BJ (cell line): ENCODE data around the gene ATF5. TPM values are rescaled to one million over a fixed set of nuclear protein-coding genes. Genes with fewer than 3 reads are reported as not detected.

Source experiments
- CTCF ChIA-PET: fragments of 350-600 bp; formaldehyde crosslinking; extraction: SDS; loops from one replicate; lab custom pipeline; 2021; ENCODE audit warnings: antibody characterized with exemption, inconsistent platforms; lab: Yijun Ruan, JAX
- POLR2A ChIA-PET: fragments of 300-600 bp; sonication (Branson Sonifier 250); formaldehyde crosslinking; extraction: SDS; loops from one replicate; lab custom pipeline; 2021; ENCODE audit warnings: antibody characterized with exemption; lab: Charles Lee
- DNase-seq: peaks from one replicate; pipeline ENCODE4 v3.0.0-alpha.2; 2011; ENCODE audit warnings: low read depth
- H3K27me3 ChIP-seq: 2 replicates; pipeline ENCODE4 v1.6.0; 2011; ENCODE audit warnings: low read length; ENCODE audit not compliant: control insufficient read depth, insufficient read depth
- H3K36me3 ChIP-seq: 2 replicates; pipeline ENCODE4 v1.5.1; 2011; ENCODE audit warnings: low read length; ENCODE audit not compliant: control insufficient read depth, insufficient read depth
- H3K4me3 ChIP-seq: 2 replicates; pipeline ENCODE4 v1.5.1; 2011; ENCODE audit warnings: low read depth, mild to moderate bottlenecking, control low read depth, low read length
- CTCF ChIP-seq: IDR thresholded peaks from 2 replicates; pipeline ENCODE4 v1.5.1; 2011; ENCODE audit warnings: low read depth, mild to moderate bottlenecking, control low read depth, inconsistent platforms, low read length, moderate library complexity; ENCODE audit not compliant: insufficient read depth
- polyA plus RNA-seq: library from polyadenylated mRNA; depleted of rRNA; stranded (reverse); fragments of >200 nt; gene quantifications from 2 replicates; pipeline ENCODE4 v1.2.3, GENCODE V29; 2011

Gene ATF5
- polyA plus RNA-seq, 1 experiment: 7.9 TPM

- no peaks in the 10 kb centered on the region for H3K27me3 ChIP-seq
- TF ChIP-seq CTCF: no peak
- CTCF ChIA-PET: interaction anchor here (1.2 to 1.3 kb wide), 2 partner anchors 10 to 20 kb away, joined by 3 read pairs; no protein-coding TSS in a partner anchor
- DNase-seq: no peak
- H3K36me3 ChIP-seq: peaks cover 26% of the 10 kb centered on the region
- no peak overlapping the region for H3K4me3 ChIP-seq
- POLR2A ChIA-PET: no interaction called here
Measured at GRCh38 chr19:49910179-49910578, 18.8 kb upstream of the ATF5 start.

GRCh38 chr19:49911381-49912145 lies 17.4 kb upstream of the ATF5 start:
- CTCF ChIA-PET: interaction anchor here (1.1 to 1.5 kb wide), 4 partner anchors 8 to 21 kb away, joined by 3 to 8 read pairs (median 4); no protein-coding TSS in a partner anchor
- Histone ChIP-seq H3K4me3 (no peak overlapping the region), H3K36me3 (peaks cover 30% of the 10 kb centered on the region), H3K27me3 (no peaks in the 10 kb centered on the region)
- no peak for DNase-seq
- no peak for TF ChIP-seq CTCF
- POLR2A ChIA-PET: no interaction called here

GRCh38 chr19:49912965-49913685 lies 15.9 kb upstream of the ATF5 start:
- POLR2A ChIA-PET: no interaction called here
- no peaks in the 10 kb centered on the region for H3K27me3 ChIP-seq
- CTCF ChIA-PET: no interaction called here
- peaks cover 22% of the 10 kb centered on the region for H3K36me3 ChIP-seq
- no peak for TF ChIP-seq CTCF
- DNase-seq: no peak
- H3K4me3 ChIP-seq: no peak overlapping the region

GRCh38 chr19:49913720-49914119 lies 15.3 kb upstream of the ATF5 start:
- POLR2A ChIA-PET: no interaction called here
- no peak for DNase-seq
- CTCF ChIA-PET: interaction anchor here (1.5 kb wide), 1 partner anchor 9 kb away, joined by 4 read pairs; no protein-coding TSS in a partner anchor
- no peak for TF ChIP-seq CTCF
- H3K36me3 ChIP-seq: peaks cover 21% of the 10 kb centered on the region
- H3K27me3 ChIP-seq: no peaks in the 10 kb centered on the region
- no peak overlapping the region for H3K4me3 ChIP-seq

GRCh38 chr19:49915271-49915670 lies 13.7 kb upstream of the ATF5 start:
- Histone ChIP-seq H3K36me3 (peaks cover 15% of the 10 kb centered on the region), H3K27me3 (no peaks in the 10 kb centered on the region), H3K4me3 (no peak overlapping the region)
- ChIA-PET POLR2A (no interaction called here), CTCF (interaction anchor here (1.5 kb wide), 1 partner anchor 10 kb away, joined by 4 read pairs; no protein-coding TSS in a partner anchor)
- TF ChIP-seq CTCF: 0 out of 2 replicates have a peak, but pooled peaks have one; percentile 4
- no peak for DNase-seq
